Measurements from ENCODE around the gene FAT3. TPM values are rescaled to one million over a fixed set of nuclear protein-coding genes. Genes with fewer than 3 reads are reported as not detected.

The FAT3 gene
- total and polyA plus RNA-seq, 9 of the 15 experiments (the other 6 are each of a cell fraction or from before 2014, with no cell fraction given) = under 0.01 TPM; not detected in 7

GRCh38 chr11:92226331-92227229, 2.0 kb downstream of the FAT3 start:
- no peak overlapping the region for H3K9ac ChIP-seq (ENCODE audit: insufficient read depth in 1 of 2, low read depth in 2 of 2, low read length in 2 of 2)
- no peak overlapping the region for H3K27ac ChIP-seq (ENCODE audit: extremely low read depth, low read depth, low read length)
- DNase-seq (ENCODE audit: extremely low read depth in 1 of 4, low spot score in 3 of 4) (no peak), ATAC-seq (no peak), FAIRE-seq (no peak)
- H3K79me2 ChIP-seq (ENCODE audit: control insufficient read depth, insufficient read depth, low read length) = no peaks in the 10 kb centered on the region
- no peak overlapping the region for H3K4me3 ChIP-seq
- intact Hi-C loops (cut with micrococcal nuclease) = no loop called here
- H3K4me1 ChIP-seq (replicated peaks in 1 of 2; ENCODE audit: control insufficient read depth in 2 of 2, insufficient read depth in 2 of 2, low read length in 2 of 2) = peaks cover 0 to 19% of the 10 kb centered on the region in 2 experiments; a peak in 2 of 5 replicates
- ChIA-PET POLR2A (no interaction called here), CTCF (ENCODE audit: low intra/inter-chr PET ratio) (no interaction called here)
- WGBS (ENCODE audit: insufficient coverage, low coverage, missing lambda C conversion rate) = 2% methylated on average over 42 of the region's 65 CpGs
- H3K9me1 ChIP-seq (ENCODE audit: control insufficient read depth, insufficient read depth, low read length) = no peaks in the 10 kb centered on the region
- no peak overlapping the region for H2AFZ ChIP-seq (ENCODE audit: low read depth, low read length)
- no peaks in the 10 kb centered on the region for H3K9me3 ChIP-seq (replicated peaks; ENCODE audit: control insufficient read depth, insufficient read depth, low read depth, low read length)
- no peaks in the 10 kb centered on the region for H3K36me3 ChIP-seq (ENCODE audit: control insufficient read depth, insufficient read depth, low read length)
- H4K20me1 ChIP-seq (replicated peaks; ENCODE audit: control insufficient read depth, insufficient read depth, low read length) = no peaks in the 10 kb centered on the region
- no TSS peak for BruUV-seq (replicated peaks)
- in situ Hi-C loops (cut with MboI) = no loop called here
- H3K27me3 ChIP-seq (ENCODE audit: control insufficient read depth in 2 of 2, insufficient read depth in 2 of 2, low read length in 2 of 2) = peaks cover 0 to 29% of the 10 kb centered on the region in 2 experiments; a peak in 2 of 5 replicates
- H3K4me2 ChIP-seq (ENCODE audit: insufficient read depth, low read length) = no peak overlapping the region
- TF ChIP-seq ZZZ3 (IDR thresholded peaks at IDR 0.05) = no peak
- TF ChIP-seq, protein P1, sequence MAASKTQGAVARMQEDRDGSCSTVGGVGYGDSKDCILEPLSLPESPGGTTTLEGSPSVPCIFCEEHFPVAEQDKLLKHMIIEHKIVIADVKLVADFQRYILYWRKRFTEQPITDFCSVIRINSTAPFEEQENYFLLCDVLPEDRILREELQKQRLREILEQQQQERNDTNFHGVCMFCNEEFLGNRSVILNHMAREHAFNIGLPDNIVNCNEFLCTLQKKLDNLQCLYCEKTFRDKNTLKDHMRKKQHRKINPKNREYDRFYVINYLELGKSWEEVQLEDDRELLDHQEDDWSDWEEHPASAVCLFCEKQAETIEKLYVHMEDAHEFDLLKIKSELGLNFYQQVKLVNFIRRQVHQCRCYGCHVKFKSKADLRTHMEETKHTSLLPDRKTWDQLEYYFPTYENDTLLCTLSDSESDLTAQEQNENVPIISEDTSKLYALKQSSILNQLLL (CRISPR knock-in tag; IDR thresholded peaks at IDR 0.05; ENCODE audit: borderline replicate concordance) = no peak
- no peak for TF ChIP-seq MCM7 (IDR thresholded peaks at IDR 0.05)
- TF ChIP-seq, protein P2, sequence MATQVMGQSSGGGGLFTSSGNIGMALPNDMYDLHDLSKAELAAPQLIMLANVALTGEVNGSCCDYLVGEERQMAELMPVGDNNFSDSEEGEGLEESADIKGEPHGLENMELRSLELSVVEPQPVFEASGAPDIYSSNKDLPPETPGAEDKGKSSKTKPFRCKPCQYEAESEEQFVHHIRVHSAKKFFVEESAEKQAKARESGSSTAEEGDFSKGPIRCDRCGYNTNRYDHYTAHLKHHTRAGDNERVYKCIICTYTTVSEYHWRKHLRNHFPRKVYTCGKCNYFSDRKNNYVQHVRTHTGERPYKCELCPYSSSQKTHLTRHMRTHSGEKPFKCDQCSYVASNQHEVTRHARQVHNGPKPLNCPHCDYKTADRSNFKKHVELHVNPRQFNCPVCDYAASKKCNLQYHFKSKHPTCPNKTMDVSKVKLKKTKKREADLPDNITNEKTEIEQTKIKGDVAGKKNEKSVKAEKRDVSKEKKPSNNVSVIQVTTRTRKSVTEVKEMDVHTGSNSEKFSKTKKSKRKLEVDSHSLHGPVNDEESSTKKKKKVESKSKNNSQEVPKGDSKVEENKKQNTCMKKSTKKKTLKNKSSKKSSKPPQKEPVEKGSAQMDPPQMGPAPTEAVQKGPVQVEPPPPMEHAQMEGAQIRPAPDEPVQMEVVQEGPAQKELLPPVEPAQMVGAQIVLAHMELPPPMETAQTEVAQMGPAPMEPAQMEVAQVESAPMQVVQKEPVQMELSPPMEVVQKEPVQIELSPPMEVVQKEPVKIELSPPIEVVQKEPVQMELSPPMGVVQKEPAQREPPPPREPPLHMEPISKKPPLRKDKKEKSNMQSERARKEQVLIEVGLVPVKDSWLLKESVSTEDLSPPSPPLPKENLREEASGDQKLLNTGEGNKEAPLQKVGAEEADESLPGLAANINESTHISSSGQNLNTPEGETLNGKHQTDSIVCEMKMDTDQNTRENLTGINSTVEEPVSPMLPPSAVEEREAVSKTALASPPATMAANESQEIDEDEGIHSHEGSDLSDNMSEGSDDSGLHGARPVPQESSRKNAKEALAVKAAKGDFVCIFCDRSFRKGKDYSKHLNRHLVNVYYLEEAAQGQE (IDR thresholded peaks at IDR 0.05; ENCODE audit: borderline replicate concordance) = no peak
- TF ChIP-seq, protein P2 (CRISPR knock-in tag; IDR thresholded peaks at IDR 0.05; ENCODE audit: low read depth) = no peak
- no peak for TF ChIP-seq ILK (tag; IDR thresholded peaks at IDR 0.05; ENCODE audit: borderline replicate concordance, low read depth)
- TF ChIP-seq PHF8 (IDR thresholded peaks at IDR 0.05; ENCODE audit: borderline replicate concordance, low read length) = no peak
- TF ChIP-seq, protein P3, sequence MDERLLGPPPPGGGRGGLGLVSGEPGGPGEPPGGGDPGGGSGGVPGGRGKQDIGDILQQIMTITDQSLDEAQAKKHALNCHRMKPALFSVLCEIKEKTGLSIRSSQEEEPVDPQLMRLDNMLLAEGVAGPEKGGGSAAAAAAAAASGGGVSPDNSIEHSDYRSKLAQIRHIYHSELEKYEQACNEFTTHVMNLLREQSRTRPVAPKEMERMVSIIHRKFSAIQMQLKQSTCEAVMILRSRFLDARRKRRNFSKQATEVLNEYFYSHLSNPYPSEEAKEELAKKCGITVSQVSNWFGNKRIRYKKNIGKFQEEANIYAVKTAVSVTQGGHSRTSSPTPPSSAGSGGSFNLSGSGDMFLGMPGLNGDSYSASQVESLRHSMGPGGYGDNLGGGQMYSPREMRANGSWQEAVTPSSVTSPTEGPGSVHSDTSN (CRISPR knock-in tag; IDR thresholded peaks at IDR 0.05; ENCODE audit: low read depth) = no peak
- TF ChIP-seq, protein P3 (tag; conservative IDR thresholded peaks at IDR 0.05; ENCODE audit: low read depth) = no peak
